ENCODE measurements around the gene THSD7A.

DNA sequence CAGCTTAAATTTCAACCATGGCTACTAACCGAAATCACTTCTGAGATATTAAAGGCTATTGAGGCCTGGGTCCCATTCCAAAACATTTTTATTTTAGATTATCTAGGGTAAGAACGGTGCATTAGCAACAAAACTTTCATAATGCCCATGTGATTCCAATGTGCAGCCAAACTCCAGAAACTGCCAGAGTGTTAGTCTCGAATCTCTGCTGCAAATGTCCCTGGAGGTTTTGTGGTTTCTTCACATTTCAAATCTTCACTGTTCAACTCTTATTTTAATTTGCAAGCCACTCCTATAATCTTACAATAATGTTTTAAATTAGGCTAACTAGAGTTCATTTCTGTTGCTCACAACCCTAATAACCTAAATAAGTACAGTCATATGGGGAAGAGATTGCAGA is 501.3 kb downstream of the THSD7A start:
- TF ChIP-seq, protein P1, sequence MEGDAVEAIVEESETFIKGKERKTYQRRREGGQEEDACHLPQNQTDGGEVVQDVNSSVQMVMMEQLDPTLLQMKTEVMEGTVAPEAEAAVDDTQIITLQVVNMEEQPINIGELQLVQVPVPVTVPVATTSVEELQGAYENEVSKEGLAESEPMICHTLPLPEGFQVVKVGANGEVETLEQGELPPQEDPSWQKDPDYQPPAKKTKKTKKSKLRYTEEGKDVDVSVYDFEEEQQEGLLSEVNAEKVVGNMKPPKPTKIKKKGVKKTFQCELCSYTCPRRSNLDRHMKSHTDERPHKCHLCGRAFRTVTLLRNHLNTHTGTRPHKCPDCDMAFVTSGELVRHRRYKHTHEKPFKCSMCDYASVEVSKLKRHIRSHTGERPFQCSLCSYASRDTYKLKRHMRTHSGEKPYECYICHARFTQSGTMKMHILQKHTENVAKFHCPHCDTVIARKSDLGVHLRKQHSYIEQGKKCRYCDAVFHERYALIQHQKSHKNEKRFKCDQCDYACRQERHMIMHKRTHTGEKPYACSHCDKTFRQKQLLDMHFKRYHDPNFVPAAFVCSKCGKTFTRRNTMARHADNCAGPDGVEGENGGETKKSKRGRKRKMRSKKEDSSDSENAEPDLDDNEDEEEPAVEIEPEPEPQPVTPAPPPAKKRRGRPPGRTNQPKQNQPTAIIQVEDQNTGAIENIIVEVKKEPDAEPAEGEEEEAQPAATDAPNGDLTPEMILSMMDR (IDR thresholded peaks at IDR 0.05; ENCODE audit: low read length), result no peak
- TF ChIP-seq EZH2phosphoT487 (IDR thresholded peaks at IDR 0.05; ENCODE audit: low read length) (no peak), EZH2 (optimal IDR thresholded peaks at IDR 0.05; ENCODE audit: low read depth, low read length) (no peak)
